ENCODE measurements around the gene TFPI2. TPM values are rescaled to one million over a fixed set of nuclear protein-coding genes. Genes with fewer than 3 reads are reported as not detected.
"Not testable (repeated sequence)": the region's sequence is repeated elsewhere in the genome, so short reads cannot be mapped to it uniquely, and the experiment has no call there.

TFPI2 gene
- total RNA-seq, 1 experiment from 2014 or later = 6.1 TPM

DNA sequence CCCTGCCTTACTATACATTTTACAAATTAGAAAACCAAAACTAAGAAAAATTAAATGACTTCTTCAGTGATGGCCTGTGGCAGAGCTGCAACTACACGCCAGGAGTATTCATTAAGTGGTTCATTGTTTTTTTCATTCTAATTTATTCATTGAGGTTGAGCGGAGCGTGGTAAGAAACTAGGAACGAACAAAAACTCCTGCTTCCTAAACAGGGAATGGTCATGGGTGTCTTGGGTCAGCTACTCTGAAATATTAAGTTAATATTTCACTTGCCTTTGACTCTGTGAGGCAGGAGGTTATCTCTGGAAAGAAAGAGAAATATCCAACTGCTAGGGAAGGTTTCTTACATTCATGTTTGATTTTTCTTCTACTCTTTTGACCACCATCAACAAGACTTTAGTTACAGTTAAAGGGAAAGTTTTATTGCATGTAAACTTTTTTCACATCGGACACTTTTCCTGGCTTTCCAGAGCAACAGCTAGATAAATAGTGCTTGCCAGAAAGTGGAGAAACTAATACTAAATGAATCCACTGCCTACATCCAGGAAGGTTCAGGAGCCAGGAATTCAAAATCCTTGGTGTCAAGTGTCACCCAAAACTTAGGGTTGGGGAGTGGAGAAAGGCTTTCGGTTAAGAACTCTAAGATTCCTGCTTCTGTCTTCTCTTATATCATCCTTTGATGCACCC lies 30.1 kb upstream of the TFPI2 start:
- Histone ChIP-seq H3K4me1 (ENCODE audit: insufficient read depth, low read length, poor library complexity, severe bottlenecking) (peaks cover 26% of the 10 kb centered on the region), H3K9me3 (ENCODE audit: low read depth, low read length, poor library complexity, severe bottlenecking) (no peaks in the 10 kb centered on the region), H3K27ac (ENCODE audit: low read depth, low read length, poor library complexity, severe bottlenecking) (peak overlapping the region; percentile 91), H3K27me3 (replicated peaks; ENCODE audit: insufficient read depth, low read depth, low read length, poor library complexity) (no peaks in the 10 kb centered on the region), H3K36me3 (ENCODE audit: insufficient read depth, low read length, poor library complexity, severe bottlenecking) (no peaks in the 10 kb centered on the region), H3K4me3 (ENCODE audit: low read depth, low read length, poor library complexity, severe bottlenecking) (no peak overlapping the region)
- CTCF ChIA-PET = interaction anchor here (0.6 to 0.7 kb wide), 2 partner anchors 18 to 293 kb away, joined by 3 to 5 read pairs; no protein-coding TSS in a partner anchor
- no TSS peak for BruUV-seq (replicated peaks)
- intact Hi-C loops (cut with micrococcal nuclease; ENCODE audit: unreplicated experiment) = no loop called here
- no peak for DNase-seq (ENCODE audit: low spot score)
- POLR2A ChIA-PET (ENCODE audit: low non-redundant PET) = no interaction called here
- no peak for TF ChIP-seq EZH2 (IDR thresholded peaks at IDR 0.05; ENCODE audit: borderline replicate concordance, low read depth, low read length, poor library complexity, severe bottlenecking)
- TF ChIP-seq, protein P1, sequence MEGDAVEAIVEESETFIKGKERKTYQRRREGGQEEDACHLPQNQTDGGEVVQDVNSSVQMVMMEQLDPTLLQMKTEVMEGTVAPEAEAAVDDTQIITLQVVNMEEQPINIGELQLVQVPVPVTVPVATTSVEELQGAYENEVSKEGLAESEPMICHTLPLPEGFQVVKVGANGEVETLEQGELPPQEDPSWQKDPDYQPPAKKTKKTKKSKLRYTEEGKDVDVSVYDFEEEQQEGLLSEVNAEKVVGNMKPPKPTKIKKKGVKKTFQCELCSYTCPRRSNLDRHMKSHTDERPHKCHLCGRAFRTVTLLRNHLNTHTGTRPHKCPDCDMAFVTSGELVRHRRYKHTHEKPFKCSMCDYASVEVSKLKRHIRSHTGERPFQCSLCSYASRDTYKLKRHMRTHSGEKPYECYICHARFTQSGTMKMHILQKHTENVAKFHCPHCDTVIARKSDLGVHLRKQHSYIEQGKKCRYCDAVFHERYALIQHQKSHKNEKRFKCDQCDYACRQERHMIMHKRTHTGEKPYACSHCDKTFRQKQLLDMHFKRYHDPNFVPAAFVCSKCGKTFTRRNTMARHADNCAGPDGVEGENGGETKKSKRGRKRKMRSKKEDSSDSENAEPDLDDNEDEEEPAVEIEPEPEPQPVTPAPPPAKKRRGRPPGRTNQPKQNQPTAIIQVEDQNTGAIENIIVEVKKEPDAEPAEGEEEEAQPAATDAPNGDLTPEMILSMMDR (conservative IDR thresholded peaks at IDR 0.05; ENCODE audit: low read depth, low read length) = no peak

DNA sequence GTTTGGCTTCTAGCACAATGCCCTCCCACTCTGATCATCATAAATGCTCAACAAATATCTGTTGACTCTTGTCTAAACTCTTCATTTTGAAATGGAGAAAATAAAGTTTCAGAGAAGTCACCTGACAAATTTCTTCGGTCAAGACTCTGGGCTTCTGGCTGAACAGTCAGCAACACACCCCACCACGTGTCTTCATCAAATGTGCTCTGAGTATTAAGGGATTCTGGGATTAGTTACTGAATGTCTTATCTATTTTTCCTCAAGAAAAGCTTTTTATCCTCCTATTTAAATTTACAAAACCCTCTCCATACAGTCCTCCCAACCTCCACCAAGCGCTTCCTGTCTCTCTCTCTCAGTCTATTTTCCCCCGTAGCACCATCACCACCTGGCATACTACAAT lies 25.8 kb upstream of the TFPI2 start:
- intact Hi-C loops (cut with micrococcal nuclease; ENCODE audit: unreplicated experiment); DNase-seq (ENCODE audit: low spot score); H3K4me3 ChIP-seq (ENCODE audit: low read depth, low read length, poor library complexity, severe bottlenecking); H3K27ac ChIP-seq (ENCODE audit: low read depth, low read length, poor library complexity, severe bottlenecking); BruUV-seq (replicated peaks); CTCF ChIA-PET; H3K27me3 ChIP-seq (replicated peaks; ENCODE audit: insufficient read depth, low read depth, low read length, poor library complexity); H3K36me3 ChIP-seq (ENCODE audit: insufficient read depth, low read length, poor library complexity, severe bottlenecking); POLR2A ChIA-PET (ENCODE audit: low non-redundant PET); H3K9me3 ChIP-seq (ENCODE audit: low read depth, low read length, poor library complexity, severe bottlenecking): not testable (repeated sequence)
- peaks cover 16% of the 10 kb centered on the region for H3K4me1 ChIP-seq (ENCODE audit: insufficient read depth, low read length, poor library complexity, severe bottlenecking)

DNA sequence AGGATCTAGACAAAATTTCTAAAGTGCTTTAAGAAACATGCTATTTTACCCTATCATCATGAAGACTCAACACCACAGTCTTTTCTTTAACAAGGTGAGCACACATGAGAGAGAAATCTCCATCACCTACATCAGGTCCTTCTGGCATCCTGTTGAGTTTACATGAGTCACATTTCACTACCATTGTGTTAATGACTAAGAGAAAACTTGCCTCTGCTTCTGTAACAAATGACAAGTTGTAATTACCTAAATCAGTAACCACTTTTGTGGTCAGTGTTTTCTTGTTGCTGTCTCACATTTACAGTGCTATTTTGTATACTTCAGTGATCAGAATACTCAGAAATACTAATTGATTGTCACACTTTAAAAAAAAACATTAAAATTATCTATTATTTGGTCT lies 25.3 kb upstream of the TFPI2 start:
- CTCF ChIA-PET; intact Hi-C loops (cut with micrococcal nuclease; ENCODE audit: unreplicated experiment); BruUV-seq (replicated peaks): not testable (repeated sequence)

DNA sequence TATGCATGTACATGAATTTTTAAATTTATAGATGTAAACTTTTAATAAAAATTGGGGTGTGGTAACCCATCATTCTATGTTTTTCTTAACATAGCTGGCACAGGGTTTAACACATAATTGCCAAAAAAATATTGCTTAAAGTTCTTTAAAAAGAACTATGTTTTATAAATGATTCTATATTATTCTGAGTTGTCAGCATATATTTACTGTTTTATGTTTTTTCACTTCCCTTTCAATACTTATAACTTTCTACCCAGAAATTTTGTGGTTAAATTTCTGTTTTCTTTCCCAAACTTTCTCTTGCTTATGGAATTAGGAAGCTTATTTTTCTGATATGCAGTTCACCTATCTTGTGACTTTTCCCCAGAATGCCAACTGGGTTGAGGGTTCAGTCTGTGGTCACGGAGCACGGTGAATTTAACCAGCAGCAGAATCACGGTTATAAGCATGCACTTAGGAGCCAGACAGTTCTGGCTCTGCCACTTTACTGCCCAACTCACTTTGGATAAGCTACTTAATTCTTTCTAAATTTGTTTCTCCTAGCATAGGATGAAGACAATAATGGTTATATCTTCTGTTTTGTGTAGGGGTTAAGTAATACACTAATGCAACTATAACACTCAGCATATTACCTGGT lies 24.8 kb upstream of the TFPI2 start:
- intact Hi-C loops (cut with micrococcal nuclease; ENCODE audit: unreplicated experiment); BruUV-seq (replicated peaks); DNase-seq (ENCODE audit: low spot score); H3K27me3 ChIP-seq (replicated peaks; ENCODE audit: insufficient read depth, low read depth, low read length, poor library complexity); H3K9me3 ChIP-seq (ENCODE audit: low read depth, low read length, poor library complexity, severe bottlenecking); H3K36me3 ChIP-seq (ENCODE audit: insufficient read depth, low read length, poor library complexity, severe bottlenecking); CTCF ChIA-PET; POLR2A ChIA-PET (ENCODE audit: low non-redundant PET); H3K27ac ChIP-seq (ENCODE audit: low read depth, low read length, poor library complexity, severe bottlenecking); H3K4me3 ChIP-seq (ENCODE audit: low read depth, low read length, poor library complexity, severe bottlenecking): not testable (repeated sequence)
- H3K4me1 ChIP-seq (ENCODE audit: insufficient read depth, low read length, poor library complexity, severe bottlenecking) = peaks cover 12% of the 10 kb centered on the region

More for the DNA sequence above, 25.3 kb upstream of the TFPI2 start:
- DNase-seq (ENCODE audit: low spot score); H3K27me3 ChIP-seq (replicated peaks; ENCODE audit: insufficient read depth, low read depth, low read length, poor library complexity); H3K9me3 ChIP-seq (ENCODE audit: low read depth, low read length, poor library complexity, severe bottlenecking); H3K36me3 ChIP-seq (ENCODE audit: insufficient read depth, low read length, poor library complexity, severe bottlenecking); H3K4me3 ChIP-seq (ENCODE audit: low read depth, low read length, poor library complexity, severe bottlenecking); H3K27ac ChIP-seq (ENCODE audit: low read depth, low read length, poor library complexity, severe bottlenecking); POLR2A ChIA-PET (ENCODE audit: low non-redundant PET): not testable (repeated sequence)
- peaks cover 12% of the 10 kb centered on the region for H3K4me1 ChIP-seq (ENCODE audit: insufficient read depth, low read length, poor library complexity, severe bottlenecking)

All from A673 (cell line).